Smooth muscle cell (in vitro differentiated cells): Measurements from ENCODE around the gene COG4. TPM values are rescaled to one million over a fixed set of nuclear protein-coding genes. Genes with fewer than 3 reads are reported as not detected.

Source experiments
- DNase-seq: peaks from one replicate; lab custom pipeline; 2025; ENCODE audit not compliant: unreplicated experiment; lab: John Stamatoyannopoulos, UW
- H2AFZ ChIP-seq: fragments of 200-600 bp; sonication (generic); 2 replicates; pipeline ENCODE4 v1.6.0; 2016; ENCODE audit warnings: antibody characterized with exemption, low read depth, mild to moderate bottlenecking
- H3F3A ChIP-seq: fragments of 200-600 bp; sonication (generic); 2 replicates; pipeline ENCODE4 v1.6.0; 2017; ENCODE audit warnings: antibody characterized with exemption, low read depth
- H3K27ac ChIP-seq: fragments of 200-600 bp; sonication (generic); 2 replicates; pipeline ENCODE4 v1.5.1; 2016; ENCODE audit warnings: low read depth, mild to moderate bottlenecking
- H3K27me3 ChIP-seq: fragments of 200-600 bp; sonication (generic); 2 replicates; pipeline ENCODE4 v1.6.1; 2016; ENCODE audit warnings: low read depth, mild to moderate bottlenecking
- H3K36me3 ChIP-seq: fragments of 200-600 bp; sonication (generic); 2 replicates; pipeline ENCODE4 v1.5.1; 2016; ENCODE audit warnings: low read depth
- H3K4me1 ChIP-seq: fragments of 200-600 bp; sonication (generic); 2 replicates; pipeline ENCODE4 v1.5.1; 2016; ENCODE audit warnings: low read depth
- H3K4me2 ChIP-seq: fragments of 200-600 bp; sonication (generic); 2 replicates; pipeline ENCODE4 v1.6.0; 2016; ENCODE audit warnings: mild to moderate bottlenecking
- H3K4me3 ChIP-seq: fragments of 200-600 bp; sonication (generic); 2 replicates; pipeline ENCODE4 v1.5.1; 2016; ENCODE audit warnings: mild to moderate bottlenecking
- H3K79me2 ChIP-seq: fragments of 200-600 bp; sonication (generic); 2 replicates; pipeline ENCODE4 v1.6.0; 2016; ENCODE audit warnings: low read depth, mild to moderate bottlenecking
- H3K9ac ChIP-seq: fragments of 200-600 bp; sonication (generic); 2 replicates; pipeline ENCODE4 v1.6.0; 2016; ENCODE audit warnings: low read depth
- H3K9me3 ChIP-seq: fragments of 200-600 bp; sonication (generic); replicated peaks from 2 replicates; pipeline ENCODE4 v1.5.1; 2016; ENCODE audit warnings: low read depth
- H4K20me1 ChIP-seq: fragments of 200-600 bp; sonication (generic); 2 replicates; pipeline ENCODE4 v1.6.0; 2016; ENCODE audit warnings: low read depth
- whole genome bisulfite sequencing: methylation state at CpG from one replicate; pipeline ENCODE4 v1.1.7; 2016; ENCODE audit warnings: low lambda C conversion rate; 5-methylcytosine and 5-hydroxymethylcytosine counted together
- polyA plus RNA-seq: library from polyadenylated mRNA; unstranded; fragments of >200 nt; fragmentation: Nextera tagmentation; extraction: Ambion mirVana; gene quantifications from 2 replicates; pipeline ENCODE4 v1.2.1, GENCODE V29; 2016
- total RNA-seq: library from RNA; depleted of rRNA; stranded (reverse); fragments of >200 nt; gene quantifications from 2 replicates; pipeline ENCODE4 v1.2.3, GENCODE V29; 2014
- TF ChIP-seq, protein P1 (sequence below): fragments of 200-600 bp; sonication (generic); IDR thresholded peaks from 2 replicates; pipeline ENCODE4 v1.5.1; 2017; ENCODE audit warnings: borderline replicate concordance, mild to moderate bottlenecking, antibody characterized with exemption; ENCODE audit not compliant: insufficient read depth, poor library complexity, severe bottlenecking

COG4 gene
- total and polyA plus RNA-seq, 2 experiments from 2014 or later = 49.4 to 61.9 TPM

DNA sequence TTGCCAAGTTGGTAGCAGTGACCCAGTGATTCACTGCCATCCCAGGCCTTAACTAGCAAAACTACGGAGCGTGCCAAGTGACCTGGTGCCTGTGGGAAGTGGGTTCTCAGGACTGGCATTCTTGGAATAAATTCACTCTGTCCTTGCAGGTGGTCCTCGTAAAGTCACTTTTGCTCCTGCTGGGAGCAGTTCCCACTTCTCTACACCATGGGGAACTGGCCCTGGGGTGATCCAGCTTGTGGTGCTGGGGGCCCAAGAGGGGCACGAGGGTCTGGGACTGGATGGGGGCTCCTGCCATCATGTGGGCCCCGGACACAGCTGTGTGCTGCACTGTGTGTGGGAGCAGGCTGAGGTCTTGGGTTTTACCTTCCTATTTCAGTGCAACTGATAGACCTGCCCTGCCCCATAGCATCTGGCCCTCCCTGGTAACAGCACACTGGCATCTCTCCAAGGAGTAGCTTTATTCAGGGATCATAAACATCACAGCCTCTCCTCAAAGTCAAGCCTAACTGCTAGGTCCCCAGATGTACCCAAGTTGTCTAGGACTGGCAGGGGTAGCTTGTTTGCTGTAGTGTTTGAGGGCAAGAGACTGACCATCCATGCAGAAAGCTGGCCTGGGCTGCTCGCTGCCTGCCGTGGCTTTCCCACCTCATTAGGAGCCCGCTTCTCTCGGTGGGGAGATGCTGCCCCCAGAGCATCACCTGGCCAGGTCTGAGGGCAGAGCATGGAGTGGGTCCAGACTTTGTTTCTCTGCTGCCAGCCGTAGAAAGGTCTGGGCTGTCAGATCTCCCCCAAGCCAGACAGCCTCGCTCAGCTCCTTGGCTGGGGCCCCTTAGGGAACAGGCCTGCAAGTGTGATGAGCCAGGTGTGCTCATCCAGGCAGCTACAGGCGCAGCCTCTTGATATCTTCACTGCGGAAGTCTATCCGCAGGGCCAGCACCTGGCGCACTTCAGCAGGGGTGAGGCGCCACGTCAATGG lies 42.9 kb downstream of the COG4 start:
- Histone ChIP-seq H3K4me2 (no peak overlapping the region), H3K36me3 (no peaks in the 10 kb centered on the region), H3K79me2 (no peaks in the 10 kb centered on the region), H3K4me1 (no peaks in the 10 kb centered on the region), H3K4me3 (no peak overlapping the region), H3K9ac (no peak overlapping the region), H3K27ac (no peak overlapping the region), H3K9me3 (no peaks in the 10 kb centered on the region), H3F3A (peaks cover 5% of the 10 kb centered on the region), H4K20me1 (no peaks in the 10 kb centered on the region), H2AFZ (no peak overlapping the region), H3K27me3 (no peaks in the 10 kb centered on the region)
- WGBS = 97% methylated on average over 17 of the region's 17 CpGs
- TF ChIP-seq, protein P1, sequence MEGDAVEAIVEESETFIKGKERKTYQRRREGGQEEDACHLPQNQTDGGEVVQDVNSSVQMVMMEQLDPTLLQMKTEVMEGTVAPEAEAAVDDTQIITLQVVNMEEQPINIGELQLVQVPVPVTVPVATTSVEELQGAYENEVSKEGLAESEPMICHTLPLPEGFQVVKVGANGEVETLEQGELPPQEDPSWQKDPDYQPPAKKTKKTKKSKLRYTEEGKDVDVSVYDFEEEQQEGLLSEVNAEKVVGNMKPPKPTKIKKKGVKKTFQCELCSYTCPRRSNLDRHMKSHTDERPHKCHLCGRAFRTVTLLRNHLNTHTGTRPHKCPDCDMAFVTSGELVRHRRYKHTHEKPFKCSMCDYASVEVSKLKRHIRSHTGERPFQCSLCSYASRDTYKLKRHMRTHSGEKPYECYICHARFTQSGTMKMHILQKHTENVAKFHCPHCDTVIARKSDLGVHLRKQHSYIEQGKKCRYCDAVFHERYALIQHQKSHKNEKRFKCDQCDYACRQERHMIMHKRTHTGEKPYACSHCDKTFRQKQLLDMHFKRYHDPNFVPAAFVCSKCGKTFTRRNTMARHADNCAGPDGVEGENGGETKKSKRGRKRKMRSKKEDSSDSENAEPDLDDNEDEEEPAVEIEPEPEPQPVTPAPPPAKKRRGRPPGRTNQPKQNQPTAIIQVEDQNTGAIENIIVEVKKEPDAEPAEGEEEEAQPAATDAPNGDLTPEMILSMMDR = no peak
- DNase-seq = no peak

DNA sequence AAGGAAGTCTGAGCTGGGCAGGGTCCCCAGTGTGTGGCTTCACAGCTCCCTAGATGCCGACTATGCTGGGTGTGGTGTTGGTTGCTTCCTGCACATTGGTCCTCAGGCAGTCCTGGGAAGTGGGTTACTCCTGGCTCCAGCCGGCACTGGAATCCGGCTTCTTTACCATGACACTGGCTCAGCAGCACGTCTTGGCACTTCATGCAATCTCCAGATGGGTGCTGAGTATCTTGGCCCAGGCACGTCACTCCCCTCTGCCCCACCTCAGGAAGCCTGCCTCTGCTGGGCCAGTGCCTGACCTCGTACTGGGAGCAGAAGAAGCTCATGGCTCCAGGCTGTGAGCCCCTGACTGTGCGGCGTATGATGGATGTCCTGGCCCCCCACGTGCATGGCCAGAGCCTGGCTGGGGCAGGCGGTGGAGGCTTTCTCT lies 44.4 kb downstream of the COG4 start:
- Histone ChIP-seq H3K27me3 (no peaks in the 10 kb centered on the region), H2AFZ (no peak overlapping the region), H4K20me1 (no peaks in the 10 kb centered on the region), H3K9me3 (no peaks in the 10 kb centered on the region), H3F3A (peaks cover 5% of the 10 kb centered on the region), H3K4me3 (no peak overlapping the region), H3K36me3 (no peaks in the 10 kb centered on the region), H3K27ac (no peak overlapping the region), H3K9ac (no peak overlapping the region), H3K4me2 (no peak overlapping the region), H3K79me2 (no peaks in the 10 kb centered on the region), H3K4me1 (no peaks in the 10 kb centered on the region)
- WGBS = 87% methylated on average over 10 of the region's 10 CpGs
- TF ChIP-seq, protein P1 = no peak
- DNase-seq = no peak

DNA sequence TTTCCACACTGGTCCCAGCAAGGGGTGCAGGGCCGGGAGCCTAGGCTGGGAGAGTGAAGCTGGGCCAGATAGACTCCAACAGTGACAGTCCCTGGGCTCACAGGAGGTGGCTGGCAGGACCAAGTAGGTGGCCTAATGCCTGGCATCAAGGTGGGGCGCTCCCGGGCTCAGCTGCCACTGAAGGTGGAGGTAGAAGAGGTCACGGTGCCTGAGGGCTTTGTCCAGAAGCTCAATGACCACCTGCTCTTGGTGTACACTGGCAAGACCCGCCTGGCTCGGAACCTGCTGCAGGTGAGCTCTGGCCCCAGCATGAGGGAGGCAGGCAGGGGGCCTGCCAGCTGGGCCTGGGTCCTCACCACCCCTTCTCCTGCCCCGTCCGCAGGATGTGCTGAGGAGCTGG lies 45.2 kb downstream of the COG4 start:
- Histone ChIP-seq H3F3A (peaks cover 5% of the 10 kb centered on the region), H2AFZ (no peak overlapping the region), H4K20me1 (no peaks in the 10 kb centered on the region), H3K4me3 (no peak overlapping the region), H3K9ac (no peak overlapping the region), H3K79me2 (no peaks in the 10 kb centered on the region), H3K4me2 (no peak overlapping the region), H3K4me1 (no peaks in the 10 kb centered on the region), H3K27me3 (no peaks in the 10 kb centered on the region), H3K9me3 (no peaks in the 10 kb centered on the region), H3K27ac (no peak overlapping the region), H3K36me3 (no peaks in the 10 kb centered on the region)
- WGBS = over 99% methylated on average over 8 of the region's 8 CpGs
- DNase-seq = no peak
- TF ChIP-seq, protein P1 = no peak
